Measurements from ENCODE around the gene IPO4. TPM values are rescaled to one million over a fixed set of nuclear protein-coding genes. Genes with fewer than 3 reads are reported as not detected.

IPO4 gene
- total and polyA plus RNA-seq, 2 of the 8 experiments (the other 6 are each of a cell fraction or from before 2014, with no cell fraction given): 55.5 to 108 TPM

- H4K8ac ChIP-seq (ENCODE audit: extremely low read depth, insufficient read depth, low read length): no peak overlapping the region
- no peak overlapping the region for H3K4me3 ChIP-seq (ENCODE audit: extremely low read depth in 1 of 4, insufficient read depth in 2 of 4, low read depth in 3 of 4, low read length in 4 of 4)
- no peak overlapping the region for H2BK5ac ChIP-seq (ENCODE audit: low read depth, low read length)
- H3K14ac ChIP-seq (ENCODE audit: insufficient read length): no peak overlapping the region
- no peak overlapping the region for H3K18ac ChIP-seq (ENCODE audit: extremely low read depth, low read length)
- no peak overlapping the region for H2BK20ac ChIP-seq (ENCODE audit: low read length)
- H2AK5ac ChIP-seq (ENCODE audit: low read depth, low read length): no peak overlapping the region
- peaks cover 0 to 8% (median 0%) of the 10 kb centered on the region in 4 experiments; a peak in 1 of 8 replicates for H3K36me3 ChIP-seq (ENCODE audit: control insufficient read depth in 2 of 4, insufficient read depth in 4 of 4, low read length in 3 of 4)
- H3K23ac ChIP-seq (ENCODE audit: insufficient read length): no peak overlapping the region
- FAIRE-seq: no peak
- H3K79me2 ChIP-seq (ENCODE audit: control insufficient read depth in 1 of 2, insufficient read depth in 2 of 2, low read length in 2 of 2): peaks cover 3 to 70% of the 10 kb centered on the region in 2 experiments; a peak in 2 of 4 replicates
- peaks cover 11% of the 10 kb centered on the region for H3K23me2 ChIP-seq (ENCODE audit: low read depth, low read length)
- TF ChIP-seq KDM5A (IDR thresholded peaks at IDR 0.05; ENCODE audit: low read length) (no peak), EGR1 (IDR thresholded peaks at IDR 0.05; ENCODE audit: borderline replicate concordance, low read depth, low read length) (no peak), TAF7 (optimal IDR thresholded peaks at IDR 0.05; ENCODE audit: borderline replicate concordance, low read depth, low read length) (no peak), TAF1 (IDR thresholded peaks at IDR 0.05; ENCODE audit: low read depth, low read length) (no peak), CHD2 (IDR thresholded peaks at IDR 0.05; ENCODE audit: low read length) (no peak)
- no peak overlapping the region for H3K4me2 ChIP-seq (ENCODE audit: insufficient read depth in 1 of 2, low read depth in 2 of 2, low read length in 2 of 2)
- H2AFZ ChIP-seq (ENCODE audit: low read length): no peak overlapping the region
- no peak overlapping the region for H3K27ac ChIP-seq (ENCODE audit: low read depth, low read length)
- no peak overlapping the region for H3K56ac ChIP-seq (replicated peaks; ENCODE audit: insufficient read length, low read depth, low read length)
- H4K5ac ChIP-seq (ENCODE audit: insufficient read length, low read depth, low read length): no peak overlapping the region
- no peak overlapping the region for H2BK12ac ChIP-seq (ENCODE audit: low read depth, low read length)
- H3K79me1 ChIP-seq (ENCODE audit: low read depth, low read length): no peaks in the 10 kb centered on the region; the same call in 1 of the 2 replicates
- no peak overlapping the region for H2BK15ac ChIP-seq (ENCODE audit: low read length)
- H3K4me1 ChIP-seq (replicated peaks in 1 of 4; ENCODE audit: control insufficient read depth in 3 of 4, insufficient read depth in 4 of 4, low read length in 3 of 4): peaks cover 2 to 14% (median 4%) of the 10 kb centered on the region in 4 experiments; a peak in 5 of 7 replicates
- H3K4ac ChIP-seq (replicated peaks; ENCODE audit: insufficient read length, low read depth, low read length): no peak overlapping the region
- POLR2A ChIA-PET (ENCODE audit: partially characterized antibody): interaction anchor here (0.9 to 2.0 kb wide), 5 partner anchors 13 to 50 kb away, joined by 3 to 8 read pairs (median 4); partner anchors contain the start of genes CHMP4A and MDP1
- H4K91ac ChIP-seq (replicated peaks; ENCODE audit: insufficient read length, low read length): no peak overlapping the region
- CTCF ChIA-PET (ENCODE audit: partially characterized antibody): interaction anchor here (0.6 to 2.7 kb wide), 7 partner anchors 12 to 171 kb away, joined by 3 to 17 read pairs (median 4); partner anchors contain the start of genes MDP1 and TINF2
- H4K20me1 ChIP-seq (replicated peaks in 1 of 2; ENCODE audit: control insufficient read depth in 1 of 2, insufficient read depth in 2 of 2, low read length in 2 of 2): peaks cover 2% of the 10 kb centered on the region in 2 experiments
- H3K9me3 ChIP-seq (ENCODE audit: insufficient read depth in 2 of 2, low read depth in 1 of 2, low read length in 1 of 2): no peaks in the 10 kb centered on the region
- WGBS, 2 experiments (ENCODE audit: extremely low coverage in 1 of 2, insufficient coverage in 1 of 2, insufficient read length in 1 of 2, insufficient replicate concordance in 2 of 2, low coverage in 1 of 2, low lambda C conversion rate in 2 of 2, missing lambda C conversion rate in 1 of 2): 33% methylated on average over 1 of the region's 1 CpG; no CpG with 5 or more reads in 1 of the 2 experiments
- no peaks in the 10 kb centered on the region for H3K27me3 ChIP-seq (replicated peaks in 1 of 4; ENCODE audit: control insufficient read depth in 3 of 4, extremely low read depth in 1 of 4, insufficient read depth in 3 of 4, low read length in 3 of 4)
- no peak overlapping the region for H2BK120ac ChIP-seq (replicated peaks; ENCODE audit: low read depth, low read length)
- no peak for DNase-seq (ENCODE audit: low read depth in 1 of 2, low spot score in 2 of 2)
- H3K9ac ChIP-seq (replicated peaks in 1 of 4; ENCODE audit: extremely low read depth in 1 of 4, low read depth in 3 of 4, low read length in 3 of 4): no peak overlapping the region
Measured at GRCh38 chr14:24228902-24229301, 40.3 kb upstream of the IPO4 start.

Measured in H1 (cell line).